K562 (cell line): ENCODE results near the gene CCDC192. TPM values are rescaled to one million over a fixed set of nuclear protein-coding genes. Genes with fewer than 3 reads are reported as not detected.

Experiments
- ATAC-seq: fragments of 200-7000 bp; cut with Tn5 transposase; 3 replicates; pipeline ENCODE4 v1.9.1; 2020; ENCODE audit warnings: moderate library complexity
- BruUV-seq: library from RNA; stranded (reverse); fragments of 400-500 nt; replicated peaks from 2 replicates; lab custom pipeline; 2021; lab: Mats Ljungman, UMichigan
- CTCF ChIA-PET: fragments of 300-600 bp; formaldehyde crosslinking; extraction: SDS; loops from one replicate; lab custom pipeline; 2021; ENCODE audit warnings: low intra/inter-chr PET ratio; lab: Yijun Ruan, JAX
- POLR2A ChIA-PET: fragments of 300-600, 350-650 bp; sonication (Branson Sonifier 250); formaldehyde crosslinking; extraction: SDS; loops from one replicate; lab custom pipeline; 2021; ENCODE audit warnings: antibody characterized with exemption, inconsistent platforms; lab: Yijun Ruan, JAX
- DNase-seq, 4 experiments: peaks; one replicate each; pipeline versions ENCODE4 v3.0.0 to v3.0.0-alpha.2; 2011 to 2018; ENCODE audit warnings: low spot score in 3 of 4, mixed read lengths in 3 of 4; ENCODE audit errors: extremely low read depth in 1 of 4
- FAIRE-seq: peaks from 2 replicates; lab custom pipeline; 2011; peaks lifted over from hg19 to GRCh38; lab: Jason Lieb, UNC
- H2AFZ ChIP-seq: 2 replicates; pipeline ENCODE4 v1.6.0; 2011; ENCODE audit warnings: low read depth, low read length, control low read depth, inconsistent platforms
- H3K27ac ChIP-seq: fragments of 200-600 bp; 3 replicates; pipeline ENCODE4 v1.8.0; 2011; ENCODE audit warnings: low read depth, mild to moderate bottlenecking, control low read depth, inconsistent platforms, low read length, moderate library complexity, mixed read lengths; ENCODE audit errors: extremely low read depth
- H3K27me3 ChIP-seq, 2 experiments: fragments of 300-600 bp in 1 of 2; 2 replicates in 1 of 2; 3 replicates in 1 of 2; pipeline versions ENCODE4 v1.6.0 to v1.8.0; 2011; ENCODE audit warnings: inconsistent platforms in 2 of 2, low read length in 2 of 2, mild to moderate bottlenecking in 1 of 2, mixed read lengths in 1 of 2, moderate library complexity in 1 of 2; ENCODE audit not compliant: control insufficient read depth in 2 of 2, insufficient read depth in 2 of 2
- H3K36me3 ChIP-seq: fragments of 300-600 bp; 3 replicates; pipeline ENCODE4 v1.8.0; 2011; ENCODE audit warnings: mild to moderate bottlenecking, low read length, inconsistent platforms; ENCODE audit not compliant: control insufficient read depth, insufficient read depth
- H3K4me1 ChIP-seq, 2 experiments: fragments of 200-600 bp in 1 of 2; replicated peaks in 1 of 2; 2 replicates in 1 of 2; 3 replicates in 1 of 2; pipeline versions ENCODE4 v1.5.1 to v1.8.0; 2011; ENCODE audit warnings: inconsistent platforms in 2 of 2, low read length in 2 of 2, mild to moderate bottlenecking in 1 of 2, mixed read lengths in 1 of 2, moderate library complexity in 1 of 2; ENCODE audit not compliant: control insufficient read depth in 2 of 2, insufficient read depth in 2 of 2
- H3K4me2 ChIP-seq: 2 replicates; pipeline ENCODE4 v1.6.1; 2011; ENCODE audit warnings: low read length, control low read depth, inconsistent platforms, mixed read lengths; ENCODE audit not compliant: insufficient read depth
- H3K4me3 ChIP-seq: fragments of 200-600 bp; sonication (generic), shearing (Covaris generic); 2 replicates; pipeline ENCODE4 v1.5.1; 2016; ENCODE audit warnings: control low read depth, inconsistent platforms
- H3K79me2 ChIP-seq: fragments of 200-600 bp; 3 replicates; pipeline ENCODE4 v1.8.0; 2011; ENCODE audit warnings: low read length, inconsistent platforms; ENCODE audit not compliant: control insufficient read depth, insufficient read depth
- H3K9ac ChIP-seq, 2 experiments: 2 replicates each; pipeline versions ENCODE4 v1.6.0 to v1.6.1; 2011; ENCODE audit warnings: low read depth in 2 of 2, low read length in 2 of 2, control low read depth in 1 of 2, inconsistent platforms in 1 of 2, mild to moderate bottlenecking in 1 of 2, mixed read lengths in 1 of 2; ENCODE audit not compliant: insufficient read depth in 1 of 2
- H3K9me1 ChIP-seq: one replicate; pipeline ENCODE4 v1.6.0; 2011; ENCODE audit warnings: inconsistent platforms, mild to moderate bottlenecking, low read length, moderate library complexity; ENCODE audit not compliant: control insufficient read depth, insufficient read depth
- H3K9me3 ChIP-seq: replicated peaks from 2 replicates; pipeline ENCODE4 v1.5.1; 2011; ENCODE audit warnings: low read depth, low read length, inconsistent platforms; ENCODE audit not compliant: control insufficient read depth, insufficient read depth
- H4K20me1 ChIP-seq: replicated peaks from 2 replicates; pipeline ENCODE4 v1.6.1; 2011; ENCODE audit warnings: low read length, inconsistent platforms, mixed read lengths; ENCODE audit not compliant: control insufficient read depth, insufficient read depth
- CBX3 ChIP-seq, 2 experiments: IDR thresholded peaks; 1 replicate in 1 of 2; 2 replicates in 1 of 2; pipeline ENCODE4 v1.6.1; 2012; ENCODE audit warnings: inconsistent platforms in 2 of 2, low read length in 2 of 2, borderline replicate concordance in 1 of 2, control low read depth in 1 of 2
- DMBX1 ChIP-seq: fragments of 250-450 bp; sonication (Bioruptor Pico); IDR thresholded peaks from 2 replicates; pipeline ENCODE4 v1.8.0; 2022; ENCODE audit warnings: inconsistent platforms, mild to moderate bottlenecking, moderate library complexity, borderline replicate concordance
- DNMT1 ChIP-seq: fragments of 450-650 bp; IDR thresholded peaks from 2 replicates; pipeline ENCODE4 v1.6.1; 2016; ENCODE audit warnings: antibody characterized with exemption, mild to moderate bottlenecking
- GABPB2 ChIP-seq: fragments of 250-450 bp; sonication (Bioruptor Pico); conservative IDR thresholded peaks from 2 replicates; pipeline ENCODE4 v1.5.1; 2021; ENCODE audit warnings: mild to moderate bottlenecking
- GTF2E2 ChIP-seq: fragments of 200-800 bp; sonication (Bioruptor generic); IDR thresholded peaks from 2 replicates; pipeline ENCODE4 v1.6.1; 2016; ENCODE audit warnings: missing genetic modification characterization, missing compliant biosample characterization
- HDAC1 ChIP-seq, 2 experiments: fragments of 450-650 bp; IDR thresholded peaks; 2 replicates each; pipeline ENCODE4 v1.6.1; 2016 to 2017; ENCODE audit warnings: inconsistent platforms in 1 of 2, mild to moderate bottlenecking in 1 of 2, moderate library complexity in 1 of 2
- HNRNPL ChIP-seq: fragments of 200-400 bp; formaldehyde crosslinking; IDR thresholded peaks from 2 replicates; pipeline ENCODE4 v1.6.1; 2017; ENCODE audit warnings: low read depth, mild to moderate bottlenecking, low read length
- MYC ChIP-seq, 2 experiments: fragments of 250-450 bp in 1 of 2; sonication (Bioruptor Pico) in 1 of 2; IDR thresholded peaks; 2 replicates each; pipeline versions ENCODE4 v1.5.1 to v1.6.1; 2012 to 2021; ENCODE audit warnings: low read depth in 2 of 2, borderline replicate concordance in 1 of 2, improper control_type of control experiment in 1 of 2, low read length in 1 of 2, mild to moderate bottlenecking in 1 of 2, moderate library complexity in 1 of 2
- NFE2 ChIP-seq: IDR thresholded peaks from 2 replicates; pipeline ENCODE4 v1.6.1; 2014; ENCODE audit warnings: antibody characterized with exemption, low read depth
- NFE2L1 ChIP-seq: fragments of 450-650 bp; IDR thresholded peaks from 2 replicates; pipeline ENCODE4 v1.6.1; 2016; ENCODE audit warnings: missing genetic modification characterization, low read depth, mild to moderate bottlenecking, missing compliant biosample characterization, moderate library complexity, borderline replicate concordance
- NFXL1 ChIP-seq: fragments of 450-650 bp; formaldehyde crosslinking; IDR thresholded peaks from 2 replicates; pipeline ENCODE4 v1.4.0; 2021; ENCODE audit warnings: mild to moderate bottlenecking
- PHF21A ChIP-seq: fragments of 450-650 bp; IDR thresholded peaks from 2 replicates; pipeline ENCODE4 v1.6.1; 2017; ENCODE audit warnings: low read depth, borderline replicate concordance
- POLR2B ChIP-seq: fragments of 450-650 bp; IDR thresholded peaks from 2 replicates; pipeline ENCODE4 v1.6.1; 2018; ENCODE audit warnings: low read depth; ENCODE audit not compliant: partially characterized antibody
- RBM15 ChIP-seq: fragments of 200-400 bp; formaldehyde crosslinking; IDR thresholded peaks from 2 replicates; pipeline ENCODE4 v1.6.1; 2018; ENCODE audit warnings: mild to moderate bottlenecking, low read length, moderate library complexity; ENCODE audit not compliant: insufficient read depth
- TAF9B ChIP-seq: fragments of 450-650 bp; IDR thresholded peaks from 2 replicates; pipeline ENCODE4 v1.6.1; 2018; ENCODE audit warnings: mild to moderate bottlenecking; ENCODE audit not compliant: partially characterized antibody
- THRAP3 ChIP-seq: fragments of 450-650 bp; IDR thresholded peaks from 2 replicates; pipeline ENCODE4 v1.6.1; 2016; ENCODE audit warnings: mild to moderate bottlenecking, inconsistent platforms, borderline replicate concordance
- ZBTB1 ChIP-seq: sonication (generic); formaldehyde crosslinking; IDR thresholded peaks from 2 replicates; pipeline ENCODE4 v1.8.1; 2023; ENCODE audit warnings: missing genetic modification reagents, low read depth, mild to moderate bottlenecking, borderline replicate concordance
- ZNF766 ChIP-seq: fragments of 200-800 bp; sonication (Bioruptor generic); conservative IDR thresholded peaks from 2 replicates; pipeline ENCODE4 v1.6.1; 2016; ENCODE audit warnings: missing genetic modification characterization, missing compliant biosample characterization
- WGBS: fragments of 100-300 bp; shearing (Covaris generic); methylation state at CpG from one replicate; pipeline ENCODE4 v1.1.6; 2016; ENCODE audit warnings: low coverage, mixed read lengths; ENCODE audit not compliant: insufficient coverage; ENCODE audit errors: missing lambda C conversion rate; 5-methylcytosine and 5-hydroxymethylcytosine counted together
- in situ Hi-C: fragments of 300-500 bp; cut with MboI; formaldehyde crosslinking; loops from 4 replicates; pipeline ENCODE4 v1.15.0; 2018; ENCODE audit warnings: inconsistent platforms, mixed read lengths
- intact Hi-C: fragments of 100-400 bp; cut with micrococcal nuclease; formaldehyde crosslinking; loops from 2 replicates; pipeline ENCODE4 v1.14.2; 2022
- polyA plus RNA-seq, 8 experiments: library from polyadenylated mRNA; depleted of rRNA in 4 of 8; stranded (reverse) in 5 of 8; unstranded in 3 of 8; fragments of >200 nt; fragmentation: Nextera tagmentation in 2 of 8; fragmentation: Illumina TruSeq in 1 of 8; extraction: Ambion mirVana in 2 of 8; extraction: Trizol in 1 of 8; gene quantifications; 2 replicates each; pipeline versions ENCODE4 v1.2.1 to v1.2.3, GENCODE V29; 2011 to 2014; ENCODE audit warnings: inconsistent platforms in 1 of 8, missing spikeins in 1 of 8
- total RNA-seq, 7 experiments: library from RNA; depleted of rRNA in 6 of 7; stranded (reverse); fragments of >200 nt in 6 of 7; fragmentation: Illumina TruSeq in 2 of 7; extraction: Trizol in 2 of 7; gene quantifications; 2 replicates each; pipeline versions ENCODE4 v1.2.1 to v1.2.3, GENCODE V29; 2011 to 2021; ENCODE audit warnings: low replicate concordance in 1 of 7
- TF ChIP-seq, protein P1 (sequence below): sonication (generic); formaldehyde crosslinking; IDR thresholded peaks from 2 replicates; pipeline ENCODE4 v1.4.0; 2020; ENCODE audit warnings: mild to moderate bottlenecking, missing genetic modification reagents
- TF ChIP-seq, protein P2 (sequence below): fragments of 200-800 bp; sonication (Bioruptor generic); IDR thresholded peaks from 2 replicates; pipeline ENCODE4 v1.6.1; 2017; ENCODE audit warnings: missing genetic modification characterization, missing compliant biosample characterization

Gene CCDC192
- total and polyA plus RNA-seq, 9 of the 15 experiments (the other 6 are each of a cell fraction or from before 2014, with no cell fraction given), result 0.21 to 0.66 (median 0.38) TPM; not detected in 2

DNA sequence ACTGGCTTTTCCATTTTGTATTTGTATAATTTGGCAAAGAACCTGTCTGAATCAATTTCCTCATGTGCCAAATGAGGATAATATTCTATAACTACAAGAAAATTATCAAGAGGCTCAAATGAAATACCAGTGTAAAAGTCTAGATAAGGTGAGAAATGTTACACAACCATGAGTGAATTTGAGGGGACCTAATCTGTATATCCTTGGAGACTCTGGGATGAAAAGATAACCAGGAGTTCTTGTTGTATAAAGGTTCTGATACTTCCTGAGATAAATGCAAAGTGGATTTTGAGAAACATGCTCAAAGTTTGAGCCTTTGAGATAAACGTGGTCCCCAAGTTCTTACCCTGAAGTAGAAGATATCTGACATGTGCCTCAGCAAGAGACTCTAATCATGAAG is 260.0 kb downstream of the CCDC192 start:
- POLR2A ChIA-PET, result interaction anchor here (1.0 kb wide), 1 partner anchor 15 kb away, joined by 3 read pairs; no protein-coding TSS in a partner anchor
- no peak overlapping the region for H3K4me2 ChIP-seq
- BruUV-seq, result no TSS peak
- TF ChIP-seq, protein P1, sequence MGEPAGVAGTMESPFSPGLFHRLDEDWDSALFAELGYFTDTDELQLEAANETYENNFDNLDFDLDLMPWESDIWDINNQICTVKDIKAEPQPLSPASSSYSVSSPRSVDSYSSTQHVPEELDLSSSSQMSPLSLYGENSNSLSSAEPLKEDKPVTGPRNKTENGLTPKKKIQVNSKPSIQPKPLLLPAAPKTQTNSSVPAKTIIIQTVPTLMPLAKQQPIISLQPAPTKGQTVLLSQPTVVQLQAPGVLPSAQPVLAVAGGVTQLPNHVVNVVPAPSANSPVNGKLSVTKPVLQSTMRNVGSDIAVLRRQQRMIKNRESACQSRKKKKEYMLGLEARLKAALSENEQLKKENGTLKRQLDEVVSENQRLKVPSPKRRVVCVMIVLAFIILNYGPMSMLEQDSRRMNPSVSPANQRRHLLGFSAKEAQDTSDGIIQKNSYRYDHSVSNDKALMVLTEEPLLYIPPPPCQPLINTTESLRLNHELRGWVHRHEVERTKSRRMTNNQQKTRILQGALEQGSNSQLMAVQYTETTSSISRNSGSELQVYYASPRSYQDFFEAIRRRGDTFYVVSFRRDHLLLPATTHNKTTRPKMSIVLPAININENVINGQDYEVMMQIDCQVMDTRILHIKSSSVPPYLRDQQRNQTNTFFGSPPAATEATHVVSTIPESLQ, result no peak
- TF ChIP-seq DNMT1, result no peak
- no peak for TF ChIP-seq CBX3 (IDR thresholded peaks at IDR 0.05; ENCODE audit: borderline replicate concordance in 1 of 2, low read length in 2 of 2)
- TF ChIP-seq, protein P2, sequence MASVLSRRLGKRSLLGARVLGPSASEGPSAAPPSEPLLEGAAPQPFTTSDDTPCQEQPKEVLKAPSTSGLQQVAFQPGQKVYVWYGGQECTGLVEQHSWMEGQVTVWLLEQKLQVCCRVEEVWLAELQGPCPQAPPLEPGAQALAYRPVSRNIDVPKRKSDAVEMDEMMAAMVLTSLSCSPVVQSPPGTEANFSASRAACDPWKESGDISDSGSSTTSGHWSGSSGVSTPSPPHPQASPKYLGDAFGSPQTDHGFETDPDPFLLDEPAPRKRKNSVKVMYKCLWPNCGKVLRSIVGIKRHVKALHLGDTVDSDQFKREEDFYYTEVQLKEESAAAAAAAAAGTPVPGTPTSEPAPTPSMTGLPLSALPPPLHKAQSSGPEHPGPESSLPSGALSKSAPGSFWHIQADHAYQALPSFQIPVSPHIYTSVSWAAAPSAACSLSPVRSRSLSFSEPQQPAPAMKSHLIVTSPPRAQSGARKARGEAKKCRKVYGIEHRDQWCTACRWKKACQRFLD (CRISPR knock-in tag), result no peak
- TF ChIP-seq GTF2E2, result no peak
- TF ChIP-seq ZBTB1, result no peak
- TF ChIP-seq POLR2B, result no peak
- TF ChIP-seq PHF21A, result no peak
- TF ChIP-seq THRAP3, result no peak
- no peak for TF ChIP-seq RBM15
- no peak for TF ChIP-seq TAF9B
- peak; percentile 41 for TF ChIP-seq MYC (IDR thresholded peaks at IDR 0.05; ENCODE audit: low read depth, low read length)
- no peak for TF ChIP-seq MYC (CRISPR knock-in tag; IDR thresholded peaks at IDR 0.05; ENCODE audit: borderline replicate concordance, low read depth)
- TF ChIP-seq GABPB2 (CRISPR knock-in tag), result no peak
- no peak for TF ChIP-seq NFE2L1 (tag)
- TF ChIP-seq NFXL1 (CRISPR knock-in tag), result no peak
- no peak for TF ChIP-seq DMBX1 (CRISPR knock-in tag)
- TF ChIP-seq NFE2, result no peak
- TF ChIP-seq HNRNPL, result no peak
- no peak for TF ChIP-seq ZNF766 (CRISPR knock-in tag)
- no peak for TF ChIP-seq HDAC1 (IDR thresholded peaks at IDR 0.05)

More for the DNA sequence above, 260.0 kb downstream of the CCDC192 start:
- H3K27me3 ChIP-seq, result no peaks in the 10 kb centered on the region
- H3K4me1 ChIP-seq, result no peaks in the 10 kb centered on the region; a peak in 2 of 5 replicates
- H3K9me3 ChIP-seq, result no peaks in the 10 kb centered on the region
- CTCF ChIA-PET, result no interaction called here
- peak in 1 of 4 experiments; percentile 49 for DNase-seq
- H3K4me3 ChIP-seq, result no peak overlapping the region
- H3K79me2 ChIP-seq, result no peaks in the 10 kb centered on the region
- H3K36me3 ChIP-seq, result no peaks in the 10 kb centered on the region
- FAIRE-seq, result peak; percentile 77
- H4K20me1 ChIP-seq, result no peaks in the 10 kb centered on the region
- H3K9me1 ChIP-seq, result no peaks in the 10 kb centered on the region
- in situ Hi-C loops (no loop called here), intact Hi-C loops (no loop called here)
- ATAC-seq, result 0 out of 3 replicates have a peak, but pooled peaks have one; percentile 27
- 0% methylated on average over 1 of the region's 1 CpG for WGBS
- H3K27ac ChIP-seq, result no peak overlapping the region
- H2AFZ ChIP-seq, result no peak overlapping the region
- no peak overlapping the region for H3K9ac ChIP-seq
